AG20443 (cell line): ENCODE data around the gene MAGI3.

Experiments
- DNase-seq: peaks from one replicate; pipeline ENCODE4 v3.0.0; 2012; ENCODE audit warnings: low spot score, mixed read lengths

The MAGI3 gene

GRCh38 chr1:113389953-113390834 lies at the start of gene MAGI3:
Gene MAGI3 (plus strand): TSS chr1:113390515. CDS start chr1:113391034, 519 bp downstream.
- peak; percentile 97 for DNase-seq

- DNase-seq, result no peak
Observed at GRCh38 chr1:113353580-113353979, 36.7 kb upstream of the MAGI3 start.

DNA sequence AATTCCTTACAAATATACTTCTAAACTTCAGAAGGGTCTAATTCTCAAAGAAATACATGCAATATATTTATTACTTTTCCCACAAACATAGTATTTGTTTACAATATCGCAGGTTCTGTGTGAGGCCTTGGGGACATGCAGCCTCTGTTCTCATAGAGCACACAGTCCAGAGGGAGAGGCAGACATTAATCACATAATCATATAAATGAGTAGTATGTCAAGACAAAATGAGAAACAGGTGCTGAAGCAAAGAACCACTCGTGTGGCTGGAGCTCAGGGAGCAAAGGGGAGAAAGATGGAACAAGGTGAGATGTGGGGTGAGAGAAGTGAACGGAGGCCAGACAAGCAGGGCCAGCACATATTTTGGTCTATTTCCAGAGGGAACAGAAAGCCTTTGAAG lies 26.4 kb upstream of the MAGI3 start:
- DNase-seq, result no peak

DNA sequence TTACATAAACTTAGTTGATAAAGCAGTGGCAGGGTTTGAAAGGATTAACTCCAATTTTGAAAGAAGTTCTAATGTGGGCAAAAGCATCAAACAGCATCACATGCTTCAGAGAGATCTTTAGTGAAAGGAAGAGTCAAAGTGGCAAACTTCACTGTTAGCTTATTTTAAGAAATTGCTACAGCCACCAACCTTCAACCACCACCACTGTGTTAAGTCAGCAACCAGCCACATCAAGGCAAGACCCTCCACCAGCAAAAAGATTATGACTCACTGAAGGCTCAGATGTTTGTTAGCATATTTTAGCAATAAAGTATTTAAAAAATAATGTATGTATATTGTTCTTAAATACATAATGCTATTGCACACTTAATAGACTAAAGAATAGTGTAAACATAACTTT lies 21.3 kb upstream of the MAGI3 start:
- DNase-seq, result no peak

GRCh38 chr1:113369699-113370098 lies 20.6 kb upstream of the MAGI3 start:
- no peak for DNase-seq

DNA sequence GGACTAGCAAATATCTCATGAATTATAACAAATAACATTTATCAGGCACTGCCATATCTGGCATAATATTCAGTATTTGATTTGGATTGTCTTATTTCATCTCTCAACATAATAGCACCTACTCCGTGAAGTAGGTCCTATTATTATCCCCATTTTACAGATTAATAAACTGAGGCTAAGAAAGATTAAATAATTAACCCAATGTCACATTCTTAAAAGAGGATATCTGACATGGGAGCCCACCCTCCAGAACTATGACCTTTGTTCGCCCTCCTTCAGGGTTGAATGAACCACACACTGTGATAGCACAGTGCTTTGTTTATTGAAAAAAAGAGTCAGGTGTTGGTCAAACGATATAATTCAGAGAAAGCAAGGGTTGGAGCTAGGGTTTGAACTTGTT lies 19.4 kb upstream of the MAGI3 start:
- DNase-seq, result no peak

GRCh38 chr1:113372546-113372945 lies 17.8 kb upstream of the MAGI3 start:
- no peak for DNase-seq

DNA sequence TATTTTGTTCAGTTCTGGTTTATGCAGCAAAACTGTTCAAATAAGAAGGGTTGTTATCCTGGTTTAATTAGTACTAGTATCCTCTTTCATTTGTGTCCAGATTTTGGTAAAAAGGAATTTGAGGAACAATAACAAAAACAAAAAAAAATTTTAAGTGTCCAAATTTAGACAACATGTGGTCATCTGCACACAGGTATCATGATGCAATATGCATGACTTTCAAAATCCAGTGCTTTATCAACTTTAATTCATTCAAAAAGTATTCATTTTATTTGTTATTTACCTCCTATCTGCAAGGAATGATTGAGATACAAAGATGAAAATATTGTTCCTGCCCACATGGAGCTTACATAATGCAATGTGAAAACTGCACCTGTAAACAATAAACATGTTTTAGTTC lies 16.7 kb upstream of the MAGI3 start:
- no peak for DNase-seq

DNA sequence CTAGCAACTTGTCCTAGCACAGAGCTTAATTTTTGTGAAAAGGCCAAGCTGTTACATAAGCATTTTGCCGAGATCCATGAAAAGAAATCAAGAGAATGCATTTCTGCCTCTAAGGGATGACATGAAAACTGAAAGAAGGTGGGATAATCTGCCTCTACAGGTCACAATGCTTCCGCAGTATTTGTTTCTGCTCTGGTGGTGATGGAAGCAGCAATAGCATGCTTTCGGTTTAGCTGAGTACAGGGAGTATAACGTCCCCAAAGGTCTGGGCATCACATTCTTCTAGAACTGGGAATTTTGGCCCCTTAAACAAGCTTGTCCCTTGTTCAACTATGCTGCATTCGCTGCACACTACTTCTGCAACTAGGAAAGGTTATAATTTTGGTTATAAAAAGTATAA lies 14.4 kb upstream of the MAGI3 start:
- DNase-seq, result no peak

DNA sequence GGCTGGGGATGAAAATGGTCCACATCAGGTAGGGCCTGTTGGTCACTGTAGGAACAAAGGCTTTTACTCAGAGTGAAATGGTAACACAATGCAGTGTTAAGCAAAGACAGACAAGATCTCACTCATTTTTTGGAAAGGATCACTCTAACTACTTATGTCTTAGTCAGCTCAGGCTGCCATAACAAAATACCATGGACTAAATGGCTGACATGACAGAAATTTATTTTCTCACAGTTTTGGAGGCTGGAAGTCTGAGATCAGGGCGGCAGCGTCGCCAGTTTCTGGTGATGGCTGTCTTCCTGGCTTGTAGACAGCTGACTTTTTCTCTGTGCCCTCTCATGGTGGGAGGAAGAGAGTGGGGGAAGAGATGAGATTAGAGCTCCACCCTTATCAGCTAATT lies 10.2 kb upstream of the MAGI3 start:
- DNase-seq, result no peak

DNA sequence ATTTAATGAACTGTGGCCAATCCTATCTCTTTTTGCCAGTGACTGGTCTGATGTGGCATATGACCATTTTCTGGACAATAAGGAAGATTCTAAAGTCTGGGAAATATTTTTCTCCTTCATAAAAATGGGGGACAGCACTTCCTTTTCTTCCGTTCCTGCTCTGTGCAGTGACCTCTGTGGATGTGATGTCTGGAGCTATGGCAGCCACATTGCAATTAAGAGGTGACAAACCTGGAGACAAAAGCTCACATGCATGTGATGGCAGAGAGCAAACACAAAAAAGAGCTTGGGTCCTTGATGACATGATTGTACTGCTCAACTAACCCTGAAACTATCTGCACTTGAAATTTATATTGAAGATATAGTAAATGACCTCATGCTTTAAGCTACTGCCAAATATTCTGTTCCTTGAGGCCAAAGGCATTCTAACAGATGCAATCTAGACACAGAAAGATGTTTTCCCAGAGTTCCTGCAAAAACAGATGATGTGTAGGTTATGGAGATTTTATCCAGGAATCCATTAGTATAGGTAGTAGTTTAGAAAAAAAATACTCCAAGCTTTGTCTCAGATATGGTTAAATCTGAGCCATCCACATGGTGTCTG lies 2.2 kb upstream of the MAGI3 start:
- DNase-seq, result no peak

- DNase-seq, result no peak
Observed at GRCh38 chr1:113388621-113389358, 1.5 kb upstream of the MAGI3 start.

DNA sequence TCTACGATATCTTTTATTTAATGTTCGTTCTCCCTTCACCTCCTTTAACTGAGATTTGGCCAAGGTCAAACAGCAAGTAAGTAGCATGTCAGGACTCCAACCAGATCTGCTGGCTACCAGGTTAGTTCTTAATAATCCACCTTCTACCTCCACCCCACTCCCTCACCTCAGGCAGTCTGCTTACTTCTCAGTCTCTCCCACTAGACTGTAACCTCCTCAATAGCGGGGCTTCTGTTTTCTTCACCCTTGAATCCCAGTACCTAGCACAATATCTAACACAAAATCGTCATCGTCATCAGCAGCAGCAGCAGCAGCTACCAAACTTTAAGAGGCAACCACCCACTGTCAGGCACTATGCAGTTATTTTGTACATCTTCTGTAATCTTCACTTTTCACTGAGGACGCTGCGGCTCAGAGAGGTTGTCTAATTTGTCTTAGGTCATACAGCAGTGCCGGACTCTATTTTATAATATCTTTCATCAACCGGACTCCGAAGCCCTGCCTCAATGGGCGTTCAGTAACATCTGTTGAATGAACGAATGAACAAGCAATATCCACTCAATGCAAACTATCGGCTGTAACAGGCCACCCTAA lies 859 bp upstream of the MAGI3 start:
- no peak for DNase-seq

DNA sequence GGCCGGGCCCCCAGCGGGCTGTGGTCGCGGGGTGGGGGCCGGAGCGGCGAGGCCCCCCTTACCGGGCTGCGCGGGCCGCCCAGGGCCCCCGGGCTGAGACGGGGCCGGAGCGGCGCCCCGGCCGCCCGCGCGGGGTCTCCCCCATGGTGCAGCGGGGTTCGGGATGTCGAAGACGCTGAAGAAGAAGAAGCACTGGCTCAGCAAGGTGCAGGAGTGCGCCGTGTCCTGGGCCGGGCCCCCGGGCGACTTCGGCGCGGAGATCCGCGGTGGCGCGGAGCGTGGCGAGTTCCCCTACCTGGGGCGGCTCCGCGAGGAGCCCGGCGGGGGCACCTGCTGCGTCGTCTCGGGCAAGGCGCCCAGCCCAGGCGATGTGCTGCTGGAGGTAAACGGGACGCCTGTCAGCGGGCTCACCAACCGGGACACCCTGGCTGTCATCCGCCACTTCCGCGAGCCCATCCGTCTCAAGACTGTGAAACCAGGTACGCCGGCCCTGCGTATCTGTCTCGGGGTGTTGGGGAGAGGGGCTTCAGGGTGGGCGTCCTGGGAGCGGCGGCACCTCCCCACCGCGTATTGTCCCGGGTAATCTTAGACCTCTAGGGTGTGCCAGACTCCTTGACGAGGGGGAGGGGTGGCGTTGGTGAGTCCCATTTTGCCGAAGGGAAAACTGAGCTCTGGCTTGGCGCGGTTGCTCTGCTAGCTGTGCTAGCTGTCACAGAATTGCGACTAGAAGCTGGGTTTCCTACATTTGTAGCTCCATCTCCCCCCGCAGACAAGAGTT lies 745 bp downstream of the MAGI3 start:
- DNase-seq, result peak; percentile 14

DNA sequence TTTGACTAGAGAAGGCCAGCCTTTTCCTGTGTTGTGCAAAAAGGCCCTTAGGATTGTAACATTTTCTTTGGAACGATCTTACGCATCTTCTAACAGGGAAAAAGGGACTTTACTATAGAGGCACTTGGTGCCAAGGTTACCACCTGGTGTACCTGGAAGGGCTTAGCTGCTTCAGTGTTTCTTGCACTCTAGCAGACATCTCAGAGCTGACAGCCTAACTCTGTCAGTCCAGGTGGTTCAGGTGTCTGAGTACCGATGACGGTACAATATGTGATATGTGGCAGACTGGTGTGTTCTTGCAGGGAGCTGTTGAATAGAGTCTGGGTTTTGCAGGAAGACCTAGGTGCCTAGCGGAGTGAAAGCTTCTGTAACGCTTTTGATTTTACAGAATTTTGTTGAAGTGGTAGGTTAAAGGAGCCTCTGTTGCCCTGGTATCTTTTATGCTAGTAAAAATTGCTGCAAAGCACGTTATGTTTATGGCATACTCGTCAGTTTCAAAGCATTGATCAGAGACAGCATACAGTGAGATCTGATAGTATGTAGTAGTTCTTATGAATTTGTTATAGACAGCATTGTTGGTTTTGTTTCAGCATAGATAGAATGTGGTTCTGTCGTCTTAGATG lies 1.4 kb downstream of the MAGI3 start:
- no peak for DNase-seq

DNA sequence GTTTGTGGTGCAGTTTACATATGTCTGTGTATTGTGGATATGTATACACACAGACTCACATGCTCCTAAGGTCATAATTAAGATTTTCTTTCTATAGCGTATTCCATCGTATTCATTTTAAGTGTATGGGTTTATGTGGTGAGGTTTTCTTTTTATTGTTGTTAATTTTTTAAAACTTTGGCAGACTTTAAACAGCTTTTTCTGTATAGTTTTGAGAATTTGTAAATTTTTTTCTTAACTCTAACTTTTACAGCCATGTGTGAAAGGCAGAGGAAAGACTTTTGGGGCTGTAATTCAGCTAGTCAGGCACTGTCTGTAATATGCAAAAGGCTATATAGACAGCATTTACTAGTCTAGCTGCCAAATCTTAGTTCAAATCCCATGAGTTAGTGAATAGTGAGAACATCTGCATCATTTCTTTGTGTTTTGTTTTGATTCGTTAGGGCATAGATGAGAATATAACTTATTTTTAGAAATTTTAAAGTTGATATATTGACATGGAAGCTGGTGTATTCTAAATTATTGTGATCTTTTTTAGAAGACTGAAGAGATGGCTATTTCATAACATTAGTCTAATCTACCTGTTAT lies 2.3 kb downstream of the MAGI3 start:
- DNase-seq, result no peak

GRCh38 chr1:113394043-113394862 lies 3.9 kb downstream of the MAGI3 start:
- no peak for DNase-seq

DNA sequence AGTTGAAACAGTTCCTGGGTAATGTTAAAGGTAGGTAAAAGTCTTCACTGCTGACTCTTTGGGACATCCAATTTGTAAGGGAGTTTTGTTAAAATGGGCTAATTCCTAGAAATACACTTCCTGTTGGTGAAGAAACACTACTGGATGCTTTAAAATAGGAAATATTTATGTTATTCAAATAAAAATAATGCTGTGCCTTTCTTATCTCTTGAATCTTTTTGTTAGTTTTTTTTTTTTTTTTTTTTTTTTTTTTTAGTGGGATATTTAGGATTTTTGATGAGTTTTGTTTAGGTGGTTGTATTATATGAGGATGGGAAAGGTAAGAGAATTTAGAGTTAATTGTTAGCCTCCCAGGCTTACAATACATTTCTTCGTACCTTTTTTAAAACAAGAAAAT lies 4.5 kb downstream of the MAGI3 start:
- DNase-seq, result no peak

DNA sequence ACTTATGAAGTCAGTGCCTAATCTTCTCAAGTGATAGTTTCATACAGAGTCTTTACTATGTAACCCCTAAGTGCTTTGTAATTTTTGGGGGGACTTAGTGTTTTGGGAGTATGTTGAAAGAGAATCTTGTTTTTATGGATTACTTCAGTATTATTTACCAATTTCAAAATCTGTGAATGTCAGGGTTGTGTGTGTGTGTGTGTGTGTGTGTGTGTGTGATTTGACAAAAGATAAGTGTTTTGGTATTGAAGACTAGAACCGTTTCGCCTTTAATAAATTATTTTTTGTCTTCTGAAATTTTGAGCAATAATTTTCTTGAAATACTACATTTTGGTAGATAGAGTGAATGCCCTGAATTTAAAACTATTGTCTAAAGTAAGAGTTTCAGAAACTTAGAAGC lies 5.8 kb downstream of the MAGI3 start:
- DNase-seq, result no peak

GRCh38 chr1:113396585-113396984 lies 6.3 kb downstream of the MAGI3 start:
- DNase-seq, result peak; percentile 38
